ENCODE measurements around the gene PLK2.

PLK2 gene

GRCh38 chr5:58460002-58460731 lies at the start of gene PLK2:
PLK2 (minus strand) TSS chr5:58460086; CDS start chr5:58459959, 127 bp downstream.
- Histone ChIP-seq H3K9me3 (ENCODE audit: insufficient read depth, low read length) (no peaks in the 10 kb centered on the region), H3K36me3 (ENCODE audit: insufficient read depth, insufficient read length, low read length) (peaks cover 37% of the 10 kb centered on the region), H3K27me3 (ENCODE audit: insufficient read depth, insufficient read length) (no peaks in the 10 kb centered on the region), H3K4me3 (ENCODE audit: insufficient read length, low read depth) (peak within 1 kb of the TSS; percentile 74), H3K4me1 (ENCODE audit: insufficient read depth, insufficient read length) (no peaks in the 10 kb centered on the region), H3K9ac (ENCODE audit: insufficient read length, low read depth) (peak within 1 kb of the TSS; percentile 85)
- peak; percentile 38 for DNase-seq (ENCODE audit: low read depth, low spot score)
- no peak for TF ChIP-seq YY1 (IDR thresholded peaks at IDR 0.05; ENCODE audit: insufficient read depth, insufficient read length)
- no peak for TF ChIP-seq ZNF274 (IDR thresholded peaks at IDR 0.05; ENCODE audit: low read depth, low read length)
- TF ChIP-seq SUZ12 (IDR thresholded peaks at IDR 0.05; ENCODE audit: extremely low read depth, insufficient read depth, insufficient read length), result no peak

GRCh38 chr5:58507715-58508114 lies 47.8 kb upstream of the PLK2 start:
- Histone ChIP-seq H3K9ac (ENCODE audit: insufficient read length, low read depth) (no peak overlapping the region), H3K9me3 (ENCODE audit: insufficient read depth, low read length) (no peaks in the 10 kb centered on the region), H3K36me3 (ENCODE audit: insufficient read depth, insufficient read length, low read length) (no peaks in the 10 kb centered on the region), H3K4me1 (ENCODE audit: insufficient read depth, insufficient read length) (no peaks in the 10 kb centered on the region), H3K27me3 (ENCODE audit: insufficient read depth, insufficient read length) (no peaks in the 10 kb centered on the region), H3K4me3 (ENCODE audit: insufficient read length, low read depth) (no peak overlapping the region)
- TF ChIP-seq YY1 (IDR thresholded peaks at IDR 0.05; ENCODE audit: insufficient read depth, insufficient read length) (no peak), ZNF274 (IDR thresholded peaks at IDR 0.05; ENCODE audit: low read depth, low read length) (no peak), SUZ12 (IDR thresholded peaks at IDR 0.05; ENCODE audit: extremely low read depth, insufficient read depth, insufficient read length) (no peak)
- no peak for DNase-seq (ENCODE audit: low read depth, low spot score)

DNA sequence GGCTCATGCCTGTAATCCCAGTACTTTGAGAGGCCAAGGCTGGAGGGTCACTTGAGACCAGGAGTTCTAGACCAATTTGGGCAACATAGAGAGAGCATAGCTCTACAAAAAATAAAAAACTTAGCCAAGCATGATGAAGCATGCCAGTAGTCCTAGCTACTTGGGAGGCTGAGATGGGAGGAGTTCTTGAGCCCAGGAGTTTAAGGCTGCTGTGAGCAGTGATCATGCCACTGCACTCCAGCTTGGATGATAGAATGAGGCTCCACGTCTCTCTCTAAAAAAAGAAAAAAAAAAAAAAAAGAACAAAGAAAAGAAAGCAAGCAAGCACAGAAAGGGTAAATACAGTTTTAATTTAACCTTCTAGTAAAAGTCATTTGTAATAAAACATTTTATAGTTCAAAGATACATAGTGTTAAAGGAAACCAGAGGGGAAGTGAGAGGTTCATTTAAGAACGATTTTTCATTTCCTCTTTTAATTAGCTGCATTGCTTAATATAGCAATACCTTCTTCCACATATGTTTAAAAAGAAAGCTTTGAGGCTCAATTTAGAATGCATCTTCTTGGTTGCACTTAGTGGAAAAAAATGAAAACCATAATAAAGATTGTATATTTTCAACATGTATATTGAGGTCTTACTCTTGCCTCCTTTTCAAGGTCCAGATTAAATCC lies 46.2 kb upstream of the PLK2 start:
- no peak overlapping the region for H3K4me3 ChIP-seq (ENCODE audit: insufficient read length, low read depth)
- H3K36me3 ChIP-seq (ENCODE audit: insufficient read depth, insufficient read length, low read length), result no peaks in the 10 kb centered on the region
- no peak for DNase-seq (ENCODE audit: low read depth, low spot score)
- no peaks in the 10 kb centered on the region for H3K27me3 ChIP-seq (ENCODE audit: insufficient read depth, insufficient read length)
- H3K9me3 ChIP-seq (ENCODE audit: insufficient read depth, low read length), result no peaks in the 10 kb centered on the region
- no peaks in the 10 kb centered on the region for H3K4me1 ChIP-seq (ENCODE audit: insufficient read depth, insufficient read length)
- TF ChIP-seq SUZ12 (IDR thresholded peaks at IDR 0.05; ENCODE audit: extremely low read depth, insufficient read depth, insufficient read length), result no peak
- no peak for TF ChIP-seq ZNF274 (IDR thresholded peaks at IDR 0.05; ENCODE audit: low read depth, low read length)
- no peak for TF ChIP-seq YY1 (IDR thresholded peaks at IDR 0.05; ENCODE audit: insufficient read depth, insufficient read length)
- H3K9ac ChIP-seq (ENCODE audit: insufficient read length, low read depth), result no peak overlapping the region

- H3K27me3 ChIP-seq (ENCODE audit: insufficient read depth, insufficient read length), result no peaks in the 10 kb centered on the region
- no peak for DNase-seq (ENCODE audit: low read depth, low spot score)
- no peaks in the 10 kb centered on the region for H3K36me3 ChIP-seq (ENCODE audit: insufficient read depth, insufficient read length, low read length)
- no peaks in the 10 kb centered on the region for H3K9me3 ChIP-seq (ENCODE audit: insufficient read depth, low read length)
- H3K9ac ChIP-seq (ENCODE audit: insufficient read length, low read depth), result no peak overlapping the region
- TF ChIP-seq SUZ12 (IDR thresholded peaks at IDR 0.05; ENCODE audit: extremely low read depth, insufficient read depth, insufficient read length), result no peak
- no peak for TF ChIP-seq ZNF274 (IDR thresholded peaks at IDR 0.05; ENCODE audit: low read depth, low read length)
- TF ChIP-seq YY1 (IDR thresholded peaks at IDR 0.05; ENCODE audit: insufficient read depth, insufficient read length), result no peak
- H3K4me1 ChIP-seq (ENCODE audit: insufficient read depth, insufficient read length), result no peaks in the 10 kb centered on the region
- H3K4me3 ChIP-seq (ENCODE audit: insufficient read length, low read depth), result no peak overlapping the region
These were observed 45.6 kb upstream of the PLK2 start for GRCh38 chr5:58505502-58505901.

- H3K4me1 ChIP-seq (ENCODE audit: insufficient read depth, insufficient read length), result no peaks in the 10 kb centered on the region
- H3K9me3 ChIP-seq (ENCODE audit: insufficient read depth, low read length), result no peaks in the 10 kb centered on the region
- no peak for DNase-seq (ENCODE audit: low read depth, low spot score)
- no peak overlapping the region for H3K9ac ChIP-seq (ENCODE audit: insufficient read length, low read depth)
- no peaks in the 10 kb centered on the region for H3K27me3 ChIP-seq (ENCODE audit: insufficient read depth, insufficient read length)
- no peak overlapping the region for H3K4me3 ChIP-seq (ENCODE audit: insufficient read length, low read depth)
- H3K36me3 ChIP-seq (ENCODE audit: insufficient read depth, insufficient read length, low read length), result no peaks in the 10 kb centered on the region
- TF ChIP-seq YY1 (IDR thresholded peaks at IDR 0.05; ENCODE audit: insufficient read depth, insufficient read length), result no peak
- no peak for TF ChIP-seq ZNF274 (IDR thresholded peaks at IDR 0.05; ENCODE audit: low read depth, low read length)
- no peak for TF ChIP-seq SUZ12 (IDR thresholded peaks at IDR 0.05; ENCODE audit: extremely low read depth, insufficient read depth, insufficient read length)
These were observed 44.9 kb upstream of the PLK2 start for GRCh38 chr5:58504766-58505165.

DNA sequence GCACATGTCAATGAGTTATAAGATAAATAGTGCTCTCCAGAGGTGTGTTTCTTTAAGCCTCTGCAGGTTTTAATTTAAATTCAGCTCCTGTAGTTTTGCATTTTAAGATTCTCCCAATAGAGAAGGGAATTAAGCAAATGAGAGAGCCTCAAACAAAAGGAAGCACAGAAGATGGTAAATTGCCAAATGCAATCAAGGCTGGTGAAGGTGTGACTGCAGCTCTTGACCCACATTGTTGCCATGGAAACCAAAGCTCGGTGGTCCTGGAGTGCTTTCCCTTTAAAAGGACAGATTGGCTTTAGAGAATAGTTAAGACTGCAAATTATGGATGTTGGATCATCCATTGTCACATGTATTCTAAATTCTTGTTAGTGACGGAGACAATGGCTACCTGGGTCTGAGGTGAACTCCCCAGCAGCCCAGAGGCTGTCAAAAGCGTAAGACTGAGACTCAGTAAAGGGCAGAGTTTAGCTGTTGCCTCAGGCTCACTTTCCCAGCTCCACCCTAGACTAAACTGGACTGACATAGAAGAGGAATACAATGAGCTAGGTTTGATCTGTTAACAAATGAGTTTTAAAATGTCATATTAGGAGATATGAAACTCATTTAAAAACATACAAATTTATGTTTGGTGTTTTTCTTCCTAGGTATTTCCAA lies 43.6 kb upstream of the PLK2 start:
- Histone ChIP-seq H3K4me1 (ENCODE audit: insufficient read depth, insufficient read length) (no peaks in the 10 kb centered on the region), H3K27me3 (ENCODE audit: insufficient read depth, insufficient read length) (no peaks in the 10 kb centered on the region), H3K9ac (ENCODE audit: insufficient read length, low read depth) (no peak overlapping the region), H3K4me3 (ENCODE audit: insufficient read length, low read depth) (no peak overlapping the region), H3K9me3 (ENCODE audit: insufficient read depth, low read length) (no peaks in the 10 kb centered on the region), H3K36me3 (ENCODE audit: insufficient read depth, insufficient read length, low read length) (no peaks in the 10 kb centered on the region)
- DNase-seq (ENCODE audit: low read depth, low spot score), result no peak
- TF ChIP-seq YY1 (IDR thresholded peaks at IDR 0.05; ENCODE audit: insufficient read depth, insufficient read length) (no peak), ZNF274 (IDR thresholded peaks at IDR 0.05; ENCODE audit: low read depth, low read length) (no peak), SUZ12 (IDR thresholded peaks at IDR 0.05; ENCODE audit: extremely low read depth, insufficient read depth, insufficient read length) (no peak)
